ENCODE measurements around the gene PARD3.
"Not testable (repeated sequence)": the region's sequence is repeated elsewhere in the genome, so short reads cannot be mapped to it uniquely, and the experiment has no call there.

PARD3 gene

DNA sequence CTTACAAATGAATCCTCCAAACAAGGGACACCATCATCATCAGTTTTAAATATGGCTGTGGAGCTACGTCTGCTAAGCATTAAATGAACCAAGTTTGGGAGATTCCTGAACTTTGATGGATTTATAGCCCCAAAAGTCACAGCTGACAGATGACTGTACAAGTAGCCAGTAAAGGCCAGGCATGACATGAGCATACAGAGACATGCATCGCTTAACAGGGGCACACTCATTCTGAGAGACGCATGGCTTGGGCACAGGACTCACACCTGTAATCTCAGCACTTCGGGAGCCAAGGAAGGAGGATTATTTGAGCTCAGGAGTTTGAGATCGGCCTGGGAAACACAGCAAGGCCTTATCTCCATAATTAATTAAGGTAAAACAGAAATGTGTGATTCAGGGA lies 166.2 kb downstream of the PARD3 start:
- no peak for DNase-seq (ENCODE audit: low read depth)

DNA sequence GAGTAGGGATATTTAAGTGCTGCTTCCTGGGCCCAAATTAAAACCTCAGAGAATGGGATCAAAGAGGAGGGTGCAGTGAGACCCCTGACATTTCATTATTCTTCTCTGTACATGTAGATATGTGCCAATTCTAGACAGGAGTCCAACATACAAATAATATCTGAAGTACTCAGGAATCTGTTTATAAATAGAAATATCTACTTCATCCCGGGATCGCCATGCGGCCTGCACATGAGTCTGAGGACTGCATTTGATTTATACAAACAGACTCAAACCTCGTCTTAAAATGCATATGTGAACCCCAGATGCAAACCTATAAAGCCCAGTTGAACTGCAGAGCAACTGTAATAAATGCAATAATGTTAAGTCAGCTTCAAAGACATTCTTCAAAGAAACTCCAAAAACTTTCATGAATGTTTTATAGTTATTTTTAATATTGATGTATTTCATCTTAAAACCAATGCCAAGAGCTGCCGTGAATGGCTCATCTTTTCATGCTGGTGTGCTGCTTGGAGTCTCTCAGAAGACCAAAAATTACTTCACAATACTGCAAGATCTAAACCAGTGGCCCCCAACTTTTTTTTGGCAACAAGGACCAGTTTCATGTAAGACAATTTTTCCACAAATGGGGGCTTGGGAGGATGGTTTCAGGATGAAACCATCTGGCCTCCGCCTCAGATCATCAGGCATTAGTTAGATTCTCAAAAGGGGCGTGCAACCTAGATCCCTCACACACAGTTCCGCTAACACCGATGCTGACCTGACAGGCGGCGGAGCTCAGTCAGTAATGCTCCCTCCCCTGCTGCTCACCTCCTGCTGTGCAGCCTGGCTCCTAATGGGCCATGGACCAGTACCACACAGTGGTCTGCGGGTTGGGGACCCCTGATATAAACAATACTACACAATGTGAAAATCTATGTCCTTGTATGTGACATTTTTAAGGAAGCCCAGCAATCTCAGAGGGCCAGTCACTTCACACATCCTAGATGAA lies 166.9 kb downstream of the PARD3 start:
- DNase-seq (ENCODE audit: low read depth): no peak

DNA sequence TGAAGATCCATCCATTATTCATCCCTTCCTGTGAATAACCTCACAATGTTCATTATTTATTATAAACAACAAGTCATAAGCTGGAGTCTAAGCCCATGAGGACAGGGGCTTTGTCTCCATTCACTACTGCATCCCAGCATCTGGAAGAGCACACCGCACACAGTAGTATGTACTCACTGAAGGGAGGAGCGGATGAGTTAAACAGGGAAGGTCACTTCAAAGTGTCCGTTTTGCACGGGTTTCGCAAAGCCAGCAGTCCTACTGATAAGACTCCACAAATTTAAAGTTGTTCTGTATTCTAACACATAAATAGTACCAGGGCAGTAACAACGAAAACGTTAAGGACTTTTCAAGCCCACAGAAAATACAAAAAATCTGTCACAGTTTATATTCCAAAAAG lies 167.9 kb downstream of the PARD3 start:
- DNase-seq (ENCODE audit: low read depth): no peak

DNA sequence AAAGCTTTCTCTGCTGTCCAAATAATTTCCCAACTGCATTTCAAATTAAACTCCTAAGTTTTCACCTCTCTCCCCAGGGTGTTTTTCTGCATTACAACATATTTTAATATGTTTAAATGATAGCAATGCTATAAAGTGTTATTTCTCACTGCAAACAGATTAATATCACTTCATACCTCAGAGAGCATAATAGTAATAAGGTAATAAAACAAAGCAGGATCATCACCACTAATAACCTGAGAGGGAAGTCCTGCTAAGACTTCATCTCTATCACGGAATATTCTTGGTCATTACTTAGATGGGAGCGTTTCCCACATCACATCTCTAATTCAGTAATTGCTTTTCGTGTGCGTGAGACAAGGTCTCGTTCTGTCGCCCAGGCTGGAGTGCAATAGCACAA lies 168.8 kb downstream of the PARD3 start:
- DNase-seq (ENCODE audit: low read depth): no peak

DNA sequence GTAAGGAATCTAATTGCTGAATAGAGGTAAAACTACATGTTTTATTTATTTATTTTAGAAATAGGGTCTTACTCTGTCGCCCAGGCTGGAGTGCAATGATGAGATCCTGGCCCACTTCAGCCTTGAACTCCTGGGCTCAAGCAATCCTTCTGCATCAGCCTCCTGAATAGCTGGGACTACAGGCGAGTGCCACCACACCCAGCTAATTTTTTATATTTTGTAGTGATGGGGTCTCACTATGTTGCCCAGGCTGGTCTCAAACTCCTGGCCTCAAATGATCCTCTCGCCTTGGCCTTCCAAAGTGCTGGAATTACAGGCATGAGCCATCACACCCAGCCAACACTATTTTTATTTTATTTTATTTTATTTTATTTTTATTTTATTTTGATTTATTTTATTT lies 170.3 kb downstream of the PARD3 start:
- not testable (repeated sequence) for DNase-seq (ENCODE audit: low read depth)

DNA sequence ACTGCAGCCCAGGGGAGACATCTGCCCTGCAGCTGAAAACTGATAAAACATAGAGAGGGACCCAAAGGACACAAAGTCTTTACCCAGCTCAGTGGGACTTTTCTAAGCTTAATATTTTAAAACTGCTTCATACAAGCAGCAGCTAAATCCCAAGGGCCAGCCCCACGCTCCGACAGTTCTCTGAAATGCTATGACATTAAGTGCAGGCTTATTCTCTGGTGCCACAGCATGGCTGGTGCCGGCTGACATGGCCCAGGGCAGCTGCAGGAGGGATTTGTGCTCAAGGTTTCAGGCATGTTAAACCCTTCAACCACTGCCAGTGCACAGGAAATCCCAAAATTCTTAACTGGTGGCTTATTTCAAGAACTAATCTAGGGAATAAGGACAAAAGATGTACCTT lies 170.9 kb downstream of the PARD3 start:
- DNase-seq (ENCODE audit: low read depth): no peak

DNA sequence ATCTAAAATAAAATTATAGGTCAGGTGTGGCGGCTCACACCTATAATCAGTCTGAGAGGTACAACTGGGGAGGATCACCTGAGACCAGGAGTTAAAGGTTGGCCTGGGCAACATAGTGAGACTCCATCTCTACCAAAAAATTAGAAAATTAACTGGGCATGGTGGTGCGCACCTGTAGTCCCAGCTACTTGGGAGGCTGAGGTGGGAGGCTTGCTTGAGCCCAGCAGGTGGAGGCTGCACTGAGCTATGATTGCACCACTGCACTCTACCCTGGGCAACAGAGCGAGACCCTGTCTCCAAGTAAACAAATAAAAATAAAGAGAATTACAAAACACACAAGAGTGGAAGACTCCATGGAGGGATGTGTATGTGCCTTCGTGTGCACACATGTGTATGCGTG lies 171.5 kb downstream of the PARD3 start:
- DNase-seq (ENCODE audit: low read depth): no peak

DNA sequence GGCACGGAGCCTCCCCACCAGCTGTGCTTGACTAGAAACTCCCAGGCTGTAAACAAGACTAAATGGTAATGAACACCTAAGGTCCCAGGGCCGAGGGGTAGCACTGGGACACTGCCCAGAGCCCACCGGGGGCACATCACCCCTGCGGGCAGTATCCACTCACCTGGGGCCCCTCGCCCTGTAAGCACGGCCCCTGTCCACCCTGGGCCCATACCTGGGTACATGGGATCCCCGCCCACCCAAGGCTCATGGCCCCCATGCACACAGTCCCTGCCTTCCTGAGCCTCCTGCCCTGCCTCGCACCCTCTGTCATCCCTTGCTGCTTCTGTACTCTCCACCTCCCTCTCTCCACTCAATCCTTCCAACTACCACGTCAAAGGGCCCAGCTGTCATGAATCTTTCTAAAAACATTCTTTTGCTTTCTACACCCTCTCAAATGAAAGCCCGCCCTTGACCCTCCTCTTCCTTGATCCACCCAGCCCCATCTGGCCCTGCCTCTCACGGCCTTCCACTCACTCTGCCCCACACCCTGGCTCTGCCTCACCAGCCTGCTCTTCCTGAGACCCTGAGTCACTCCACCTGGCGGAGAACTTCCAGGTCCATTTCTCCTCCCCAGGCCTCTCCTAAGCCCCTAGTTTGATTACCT lies 173.1 kb downstream of the PARD3 start:
- no peak for DNase-seq (ENCODE audit: low read depth)

DNA sequence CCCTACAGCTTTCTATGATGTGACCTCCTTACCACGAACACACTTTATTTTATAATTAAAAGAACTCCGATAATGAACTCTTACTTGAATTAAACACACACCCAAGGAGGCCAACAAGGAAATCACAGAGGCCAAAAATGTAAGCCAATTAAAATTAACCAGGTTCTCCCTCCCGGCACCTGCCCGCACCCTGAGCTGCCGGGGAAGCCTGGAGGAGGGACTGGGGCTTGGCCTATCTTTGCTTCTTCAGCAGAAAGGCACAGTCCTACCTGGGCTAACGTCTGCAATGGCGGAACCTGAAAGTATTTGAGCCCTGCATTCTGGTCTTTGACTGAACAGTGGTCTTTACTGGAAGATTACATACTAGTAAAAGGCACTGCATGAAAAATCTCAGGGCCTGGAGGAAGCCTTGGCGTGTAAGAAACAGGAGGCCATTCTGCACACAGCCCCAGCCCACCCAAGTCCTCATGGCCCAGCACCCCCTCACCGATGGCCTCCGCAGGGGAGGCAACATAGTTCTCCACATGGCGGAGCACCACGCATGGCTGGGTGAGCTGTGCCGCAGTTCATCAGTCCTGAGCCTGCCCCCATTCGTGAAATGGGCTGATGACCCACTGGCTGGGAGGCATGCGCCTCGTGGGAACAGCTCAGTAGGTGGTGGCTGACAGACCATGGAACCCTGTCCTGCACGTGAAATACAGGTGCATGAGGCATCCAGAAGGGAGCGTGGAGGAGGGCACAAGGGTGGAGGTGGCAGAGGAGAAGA lies 173.8 kb downstream of the PARD3 start:
- DNase-seq (ENCODE audit: low read depth): no peak

DNA sequence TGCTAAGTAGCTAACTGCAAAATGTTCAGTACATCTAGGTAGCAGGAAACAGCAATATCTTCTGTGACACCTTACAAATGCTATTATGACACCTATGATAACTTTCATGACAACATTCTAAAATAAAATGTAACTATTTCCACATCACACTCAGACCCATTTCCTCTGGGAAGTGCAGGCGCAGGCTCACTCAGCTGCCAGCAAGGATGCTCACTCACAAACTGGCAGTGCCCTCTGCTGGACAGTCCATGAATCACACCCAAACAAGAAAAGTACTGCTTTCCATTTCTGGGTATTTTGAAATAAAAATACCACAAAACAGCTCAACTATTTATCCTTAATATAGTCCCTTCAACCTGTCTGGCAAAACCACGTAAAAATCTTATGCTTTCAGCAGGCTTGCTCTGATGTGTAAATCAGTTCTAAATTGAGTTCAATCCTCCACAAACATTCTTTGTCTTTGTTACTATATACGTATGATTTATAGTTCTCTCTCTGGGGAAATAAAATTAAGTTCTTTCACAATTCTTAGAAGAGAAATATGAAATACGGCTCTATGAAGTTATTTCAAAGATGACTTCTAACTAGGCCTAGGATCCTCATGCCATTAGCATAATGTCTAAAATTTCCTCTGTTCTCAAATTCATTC lies 176.6 kb downstream of the PARD3 start:
- peak; percentile 83 for DNase-seq (ENCODE audit: low read depth)

DNA sequence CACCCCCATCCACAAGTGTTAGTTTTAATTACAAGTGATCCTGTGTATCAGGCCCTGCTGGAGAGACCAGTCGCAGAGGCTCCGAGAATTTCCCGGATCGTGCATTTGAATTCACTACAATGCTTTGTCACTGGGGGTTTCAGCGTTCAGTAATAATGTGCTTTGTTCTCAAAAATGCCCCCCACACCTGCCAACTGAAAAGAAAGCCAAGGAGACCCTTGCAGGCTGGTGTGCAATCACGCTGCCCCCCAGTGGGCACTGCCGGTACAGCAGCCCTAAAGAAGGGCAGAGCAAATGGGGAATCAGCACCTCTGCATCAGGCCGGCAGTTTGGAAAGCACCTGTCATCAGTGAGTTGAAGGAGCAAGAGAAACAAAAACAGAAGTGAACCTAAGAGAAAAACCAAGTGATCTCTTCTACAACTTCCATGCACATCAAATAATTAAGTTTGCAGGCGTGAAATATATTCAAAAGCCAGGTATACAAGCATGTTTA lies 177.6 kb downstream of the PARD3 start:
- DNase-seq (ENCODE audit: low read depth): peak; percentile 41

DNA sequence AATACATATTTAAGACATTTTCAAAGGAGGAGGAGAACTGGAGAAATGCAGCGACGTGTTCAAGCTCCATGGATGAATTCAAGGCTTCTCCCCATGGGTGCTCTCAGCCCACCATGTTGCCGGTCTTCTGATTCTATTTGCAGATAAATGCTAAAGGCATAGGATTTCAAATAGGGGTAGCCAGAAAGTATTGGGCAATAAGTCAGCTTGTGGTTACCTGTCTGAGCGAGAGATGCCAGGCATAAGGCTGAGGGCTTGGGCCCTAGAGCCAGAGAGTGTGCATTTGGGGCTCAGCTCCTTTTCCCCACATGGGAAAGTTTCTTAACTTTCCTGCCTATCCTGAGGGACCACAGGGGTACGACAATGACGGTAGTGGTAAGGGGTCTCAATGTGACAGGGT lies 180.0 kb downstream of the PARD3 start:
- DNase-seq (ENCODE audit: low read depth): no peak

DNA sequence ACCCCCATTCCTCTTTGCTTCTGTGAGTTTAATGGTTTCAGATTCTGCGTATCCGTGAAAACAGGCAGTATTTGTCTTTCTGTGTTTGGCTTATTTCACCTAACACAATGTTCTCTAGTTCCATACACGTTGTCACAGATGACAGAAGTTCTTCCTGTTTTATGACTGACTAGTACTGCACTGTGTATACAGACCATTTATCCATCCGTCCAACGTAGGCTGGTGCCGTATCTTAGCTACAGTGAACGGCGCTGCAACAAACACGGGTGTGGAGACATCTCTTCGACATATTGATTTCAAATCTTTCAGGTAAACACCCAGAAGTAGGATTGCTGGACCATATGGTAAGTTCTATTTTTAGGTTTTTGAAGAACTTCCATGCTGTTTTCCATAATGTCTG lies 181.7 kb downstream of the PARD3 start:
- no peak for DNase-seq (ENCODE audit: low read depth)

DNA sequence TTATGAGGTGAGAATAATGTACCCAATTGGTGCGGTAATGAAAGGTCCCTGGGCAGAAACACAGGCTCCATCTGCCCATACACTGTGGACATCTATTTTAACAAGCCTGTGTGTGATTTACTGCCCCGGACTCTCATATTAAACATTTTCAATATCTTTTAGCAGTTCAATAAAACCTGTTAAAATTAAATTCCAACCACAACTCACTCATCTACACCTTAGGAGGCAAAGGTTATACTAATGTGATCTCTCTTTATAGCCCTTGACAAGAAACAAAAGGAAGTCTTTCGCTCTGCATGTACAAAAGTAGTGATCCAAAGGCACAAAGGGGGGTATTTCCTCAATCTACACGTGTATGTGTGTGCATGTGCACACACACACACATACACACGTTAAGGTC lies 186.0 kb downstream of the PARD3 start:
- no peak for DNase-seq (ENCODE audit: low read depth)

DNA sequence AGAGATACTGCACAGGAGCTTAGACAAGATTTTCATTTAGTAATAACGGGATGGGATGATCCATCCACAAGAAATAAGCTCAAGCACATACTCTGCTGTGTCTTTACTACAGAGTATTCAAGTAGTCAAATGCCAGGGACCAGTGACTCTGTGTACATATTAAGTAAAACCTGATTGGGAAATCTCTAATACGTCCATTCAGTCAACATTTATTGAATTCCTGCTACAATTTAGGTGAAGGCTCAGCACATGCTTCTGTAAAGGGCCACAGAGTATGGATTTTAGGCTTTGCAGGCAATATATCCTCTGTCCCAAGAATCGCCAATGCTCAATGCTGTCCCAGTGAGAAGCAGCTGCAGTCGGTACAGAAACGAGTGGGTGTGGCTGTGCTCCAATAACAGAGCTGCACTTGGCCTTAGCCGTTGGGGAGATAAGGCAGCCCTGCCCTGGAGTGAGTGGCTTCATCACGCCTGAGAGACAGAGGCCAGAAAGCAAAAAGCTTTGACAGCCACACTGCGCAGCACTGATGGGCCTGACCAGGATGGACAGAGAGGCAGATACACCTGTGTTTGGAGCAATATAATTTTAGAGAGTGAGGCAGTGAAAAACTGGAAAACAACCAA lies 186.8 kb downstream of the PARD3 start:
- DNase-seq (ENCODE audit: low read depth): no peak

DNA sequence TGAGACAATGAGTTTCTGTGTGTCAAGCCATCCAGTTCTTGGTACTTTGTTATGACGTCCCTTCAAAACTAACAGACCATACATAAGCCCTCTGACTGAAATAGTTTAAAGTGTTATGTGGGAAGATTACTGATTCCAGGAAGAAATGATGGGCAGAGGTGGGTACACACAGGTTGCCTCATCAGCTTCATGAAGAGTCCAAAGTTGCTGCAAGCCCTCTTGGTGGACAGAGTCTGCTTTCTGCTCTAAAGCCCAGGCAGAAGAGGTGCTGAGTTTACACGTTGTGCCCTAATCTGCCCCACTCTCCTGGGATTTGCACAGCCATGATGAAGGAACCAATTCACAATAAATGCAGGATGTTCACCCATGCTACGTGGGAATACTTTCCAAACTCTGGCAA lies 187.4 kb downstream of the PARD3 start:
- no peak for DNase-seq (ENCODE audit: low read depth)

DNA sequence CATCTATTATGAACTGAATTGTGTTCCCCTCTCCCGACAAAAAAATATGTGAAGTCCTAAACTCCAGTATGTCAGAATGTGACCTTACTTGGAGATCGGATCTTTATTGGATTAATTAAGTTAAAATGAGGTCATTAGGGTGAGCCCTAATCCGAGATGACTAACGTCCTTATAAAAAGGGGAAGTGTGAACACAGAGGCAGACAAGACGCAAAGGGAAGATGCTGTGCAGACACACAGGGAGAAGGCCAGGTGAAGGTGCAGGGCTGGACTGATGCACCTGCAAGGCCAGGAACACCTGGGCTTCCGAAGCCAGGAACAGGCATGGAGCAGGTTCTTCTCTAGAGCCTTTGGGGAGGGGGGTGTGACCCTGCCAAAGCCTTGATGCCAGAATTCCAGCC lies 187.8 kb downstream of the PARD3 start:
- no peak for DNase-seq (ENCODE audit: low read depth)

DNA sequence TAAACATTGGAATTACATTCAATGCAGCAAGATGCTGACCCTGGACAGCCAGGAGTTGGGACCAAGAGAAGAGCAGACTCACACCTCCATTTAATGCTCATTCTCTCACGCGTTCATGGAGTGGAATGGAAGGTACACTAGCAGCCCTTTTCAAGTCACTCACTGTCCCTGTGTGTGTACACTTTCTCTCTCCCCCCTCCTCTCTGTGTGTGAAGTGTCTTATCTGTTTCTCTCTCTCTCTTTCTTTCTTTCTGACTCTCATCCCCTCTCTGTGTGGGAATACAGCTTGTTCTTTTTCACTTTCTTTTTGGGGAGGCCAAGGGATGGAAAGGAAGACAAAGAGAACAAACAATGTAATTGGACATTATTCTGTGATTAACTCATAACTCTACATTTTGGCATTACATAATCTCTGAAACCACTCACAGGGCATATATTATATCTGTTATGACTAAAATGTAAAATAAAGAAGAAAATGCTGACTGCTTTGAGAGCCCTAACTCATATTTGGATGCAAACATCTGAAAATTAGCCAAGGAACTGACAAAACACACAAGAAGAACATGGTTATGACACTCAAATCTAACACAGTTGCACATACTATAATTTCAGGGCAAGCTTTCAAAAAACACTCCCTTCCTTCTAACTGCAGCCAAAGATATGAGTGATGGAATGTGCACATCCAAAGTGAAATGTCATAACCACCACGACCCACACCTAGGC lies 188.8 kb downstream of the PARD3 start:
- peak; percentile 24 for DNase-seq (ENCODE audit: low read depth)

DNA sequence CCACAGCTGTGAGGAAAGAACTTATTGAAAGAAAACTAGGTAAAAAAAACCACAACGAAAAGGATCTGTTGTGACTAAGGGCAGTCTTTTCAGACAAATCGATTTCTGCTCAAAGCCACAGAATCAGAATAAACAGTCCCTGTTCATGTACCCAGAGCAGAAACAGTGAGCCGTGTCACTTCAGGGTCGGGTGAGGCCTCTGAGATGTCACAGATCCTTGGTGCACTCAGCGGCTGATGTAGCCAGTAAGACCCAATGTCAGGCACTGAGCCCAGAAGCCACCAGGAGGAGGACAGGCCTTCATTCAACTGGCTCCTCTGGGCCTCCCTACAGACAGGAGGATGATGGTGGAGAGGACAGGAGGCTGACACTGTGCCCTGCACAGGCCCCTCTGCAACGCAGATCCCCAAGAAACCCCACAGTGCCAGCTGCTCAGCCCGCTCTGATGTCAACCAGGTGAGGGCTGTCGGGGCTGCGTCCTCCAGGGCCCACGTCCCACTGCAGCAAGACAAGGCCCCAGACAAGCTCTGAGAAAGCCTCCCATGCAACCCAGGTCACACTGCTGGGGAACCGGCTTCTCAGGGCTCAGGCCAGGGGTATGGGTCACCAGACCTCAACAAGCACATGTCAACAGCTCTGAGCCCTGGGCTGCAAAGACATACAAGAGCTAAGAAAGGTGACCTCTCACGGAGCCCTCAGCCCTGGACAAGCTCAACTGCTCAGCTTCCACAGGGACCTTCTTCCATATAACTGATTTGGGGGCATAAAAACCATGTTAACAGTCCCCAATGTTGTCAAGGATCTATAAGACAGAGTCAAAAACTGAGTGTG lies 190.6 kb downstream of the PARD3 start:
- DNase-seq (ENCODE audit: low read depth): no peak

DNA sequence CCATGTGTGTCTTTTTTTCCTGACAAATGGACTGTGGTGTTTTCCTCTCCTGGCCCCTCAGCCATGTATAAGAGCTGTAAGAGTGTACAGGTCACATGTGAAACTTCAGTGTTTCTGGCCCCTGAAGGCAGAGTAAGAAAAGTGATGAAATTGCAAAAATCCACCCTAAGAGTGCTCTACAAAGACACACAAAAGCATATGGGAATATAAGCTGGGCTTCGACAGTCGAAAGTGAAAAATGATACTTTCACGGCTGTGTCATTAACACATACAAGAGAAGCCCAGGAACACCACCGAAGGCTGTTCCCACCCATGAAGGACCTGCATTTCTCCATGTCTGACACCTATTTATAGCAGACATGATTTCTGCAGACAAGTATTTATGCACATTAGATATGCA lies 192.2 kb downstream of the PARD3 start:
- no peak for DNase-seq (ENCODE audit: low read depth)

Measured in EH (cell line).